HCT116 (cell line): ENCODE data around the gene MACROH2A2. TPM values are rescaled to one million over a fixed set of nuclear protein-coding genes. Genes with fewer than 3 reads are reported as not detected.

Experiments used
- ATAC-seq: fragments of 200-7000 bp; cut with Tn5 transposase; 2 replicates; pipeline ENCODE4 v1.9.1; 2020; ENCODE audit warnings: mild to moderate bottlenecking, moderate library complexity
- BruUV-seq: library from RNA; stranded (reverse); fragments of 400-500 nt; replicated peaks from 2 replicates; lab custom pipeline; 2021; lab: Mats Ljungman, UMichigan
- CTCF ChIA-PET: fragments of 300-600 bp; sonication (Branson Sonifier 250); formaldehyde crosslinking; loops from one replicate; lab custom pipeline; 2021; ENCODE audit warnings: antibody characterized with exemption; lab: Charles Lee
- POLR2A ChIA-PET: fragments of 300-600, 350-600 bp; sonication (Branson Sonifier 250); formaldehyde crosslinking; loops from one replicate; lab custom pipeline; 2021; ENCODE audit warnings: antibody characterized with exemption; lab: Charles Lee
- RAD21 ChIA-PET, 2 experiments: fragments of 300-600 bp; sonication (Branson Sonifier 250); formaldehyde crosslinking; loops; one replicate each; lab custom pipeline; 2023; ENCODE audit warnings: low total read pairs in 2 of 2; ENCODE audit not compliant: uncharacterized antibody in 2 of 2, unreplicated experiment in 2 of 2, low non-redundant PET in 1 of 2; lab: Charles Lee
- DNase-seq: peaks from one replicate; pipeline ENCODE4 v3.0.0-alpha.2; 2010; ENCODE audit warnings: low read depth, low spot score
- H2AFZ ChIP-seq: fragments of 200-600 bp; shearing (Covaris generic), sonication (generic); 2 replicates; pipeline ENCODE4 v1.6.1; 2017; ENCODE audit warnings: low read depth, mixed run types, mixed read lengths, antibody characterized with exemption, low read length; ENCODE audit not compliant: poor library complexity, severe bottlenecking
- H3K27ac ChIP-seq: 2 replicates; pipeline ENCODE4 v1.5.1; 2012; ENCODE audit warnings: low read depth, low read length
- H3K27me3 ChIP-seq: fragments of 200-600 bp; sonication (generic); 2 replicates; pipeline ENCODE4 v1.6.1; 2016; ENCODE audit warnings: mixed run types, low read length, mixed read lengths; ENCODE audit not compliant: insufficient read depth
- H3K36me3 ChIP-seq, 2 experiments: fragments of 200-500 bp in 1 of 2; fragments of 200-600 bp in 1 of 2; sonication (Bioruptor generic) in 1 of 2; sonication (generic) in 1 of 2; 2 replicates each; pipeline versions ENCODE4 v1.5.1 to v1.6.1; 2014 to 2016; ENCODE audit warnings: low read length in 2 of 2, inconsistent platforms in 1 of 2, mixed read lengths in 1 of 2, mixed run types in 1 of 2; ENCODE audit not compliant: insufficient read depth in 2 of 2, control insufficient read depth in 1 of 2
- H3K4me1 ChIP-seq, 2 experiments: fragments of 200-600 bp in 1 of 2; sonication (generic) in 1 of 2; 2 replicates each; pipeline versions ENCODE4 v1.5.1 to v1.6.1; 2012 to 2017; ENCODE audit warnings: low read length in 2 of 2, inconsistent platforms in 1 of 2, mild to moderate bottlenecking in 1 of 2, mixed read lengths in 1 of 2, mixed run types in 1 of 2, moderate library complexity in 1 of 2; ENCODE audit not compliant: insufficient read depth in 2 of 2, control insufficient read depth in 1 of 2
- H3K4me2 ChIP-seq: fragments of 200-600 bp; sonication (generic); 2 replicates; pipeline ENCODE4 v1.6.1; 2017; ENCODE audit warnings: mixed run types, low read length, mixed read lengths
- H3K4me3 ChIP-seq, 2 experiments: fragments of 200-600 bp in 1 of 2; sonication (generic) in 1 of 2; replicated peaks in 1 of 2; 2 replicates each; pipeline ENCODE4 v1.5.1; 2011 to 2016; ENCODE audit warnings: low read length in 2 of 2, control low read depth in 1 of 2, low read depth in 1 of 2, mild to moderate bottlenecking in 1 of 2, mixed read lengths in 1 of 2, mixed run types in 1 of 2
- H3K79me2 ChIP-seq: fragments of 200-600 bp; sonication (generic); 2 replicates; pipeline ENCODE4 v1.6.1; 2017; ENCODE audit warnings: mild to moderate bottlenecking, mixed run types, low read length, moderate library complexity, mixed read lengths; ENCODE audit not compliant: insufficient read depth
- H3K9ac ChIP-seq: fragments of 200-600 bp; sonication (generic); 2 replicates; pipeline ENCODE4 v1.6.1; 2016; ENCODE audit warnings: low read length, mixed read lengths
- H3K9me2 ChIP-seq: fragments of 200-600 bp; sonication (generic), shearing (Covaris generic); 2 replicates; pipeline ENCODE4 v1.6.1; 2017; ENCODE audit warnings: mixed run types, mild to moderate bottlenecking, moderate library complexity; ENCODE audit not compliant: insufficient read depth
- H3K9me3 ChIP-seq, 2 experiments: fragments of 200-500 bp in 1 of 2; fragments of 200-600 bp in 1 of 2; sonication (Bioruptor generic) in 1 of 2; sonication (generic) in 1 of 2; 2 replicates each; pipeline ENCODE4 v1.6.1; 2014 to 2017; ENCODE audit warnings: low read length in 2 of 2, mixed read lengths in 2 of 2, inconsistent platforms in 1 of 2, low read depth in 1 of 2, mild to moderate bottlenecking in 1 of 2, mixed run types in 1 of 2, moderate library complexity in 1 of 2; ENCODE audit not compliant: control insufficient read depth in 1 of 2, insufficient read depth in 1 of 2
- H4K20me1 ChIP-seq: fragments of 200-600 bp; sonication (generic), shearing (Covaris generic); 2 replicates; pipeline ENCODE4 v1.6.1; 2017; ENCODE audit warnings: mixed run types, mild to moderate bottlenecking, moderate library complexity; ENCODE audit not compliant: insufficient read depth
- CBX3 ChIP-seq: IDR thresholded peaks from 2 replicates; pipeline ENCODE4 v1.6.1; 2012; ENCODE audit warnings: low read depth
- EGR1 ChIP-seq: IDR thresholded peaks from 2 replicates; pipeline ENCODE4 v1.6.1; 2012; ENCODE audit warnings: low read depth
- ELF1 ChIP-seq: IDR thresholded peaks from 2 replicates; pipeline ENCODE4 v1.6.1; 2012; ENCODE audit warnings: low read depth, borderline replicate concordance
- POLR2A ChIP-seq: IDR thresholded peaks from 2 replicates; pipeline ENCODE4 v1.7.0; 2011; ENCODE audit warnings: borderline replicate concordance; ENCODE audit not compliant: insufficient read depth, insufficient read length; ENCODE audit errors: extremely low read depth
- POLR2AphosphoS5 ChIP-seq: IDR thresholded peaks from 2 replicates; pipeline ENCODE4 v1.6.1; 2011; ENCODE audit warnings: mild to moderate bottlenecking, low read depth, low read length, moderate library complexity
- RAD21 ChIP-seq: IDR thresholded peaks from 2 replicates; pipeline ENCODE4 v1.6.1; 2012; ENCODE audit warnings: low read depth, mild to moderate bottlenecking
- SIN3A ChIP-seq: IDR thresholded peaks from 2 replicates; pipeline ENCODE4 v1.6.1; 2012; ENCODE audit warnings: low read depth
- SP1 ChIP-seq: IDR thresholded peaks from 2 replicates; pipeline ENCODE4 v1.6.1; 2012; ENCODE audit warnings: low read depth
- SRF ChIP-seq: IDR thresholded peaks from 2 replicates; pipeline ENCODE4 v1.6.1; 2012; ENCODE audit warnings: low read depth
- TCF7L2 ChIP-seq: IDR thresholded peaks from 2 replicates; pipeline ENCODE4 v1.7.0; 2011; ENCODE audit warnings: borderline replicate concordance, inconsistent platforms; ENCODE audit not compliant: insufficient read depth, insufficient read length; ENCODE audit errors: extremely low read depth
- YY1 ChIP-seq: IDR thresholded peaks from 2 replicates; pipeline ENCODE4 v1.6.1; 2011; ENCODE audit warnings: low read length, low read depth, moderate library complexity, mild to moderate bottlenecking; ENCODE audit not compliant: insufficient replicate concordance; ENCODE audit errors: extremely low read depth
- ZNF274 ChIP-seq: fragments of 200-500 bp; sonication (Bioruptor generic); IDR thresholded peaks from 2 replicates; pipeline ENCODE4 v1.6.1; 2014; ENCODE audit warnings: mild to moderate bottlenecking, low read depth, low read length, inconsistent platforms
- intact Hi-C: fragments of 100-400 bp; cut with micrococcal nuclease; formaldehyde crosslinking; loops from 2 replicates; pipeline ENCODE4 v1.10.0; 2022
- total RNA-seq: library from RNA; stranded (reverse); gene quantifications from one replicate; pipeline ENCODE4 v1.2.1, GENCODE V29; 2021; ENCODE audit not compliant: unreplicated experiment
- TF ChIP-seq, protein P1 (sequence below): IDR thresholded peaks from 2 replicates; pipeline ENCODE4 v1.6.1; 2011; ENCODE audit warnings: mild to moderate bottlenecking, low read length, moderate library complexity; ENCODE audit not compliant: insufficient replicate concordance; ENCODE audit errors: extremely low read depth

Gene MACROH2A2
- total RNA-seq, 1 experiment from 2014 or later = 41.4 TPM

DNA sequence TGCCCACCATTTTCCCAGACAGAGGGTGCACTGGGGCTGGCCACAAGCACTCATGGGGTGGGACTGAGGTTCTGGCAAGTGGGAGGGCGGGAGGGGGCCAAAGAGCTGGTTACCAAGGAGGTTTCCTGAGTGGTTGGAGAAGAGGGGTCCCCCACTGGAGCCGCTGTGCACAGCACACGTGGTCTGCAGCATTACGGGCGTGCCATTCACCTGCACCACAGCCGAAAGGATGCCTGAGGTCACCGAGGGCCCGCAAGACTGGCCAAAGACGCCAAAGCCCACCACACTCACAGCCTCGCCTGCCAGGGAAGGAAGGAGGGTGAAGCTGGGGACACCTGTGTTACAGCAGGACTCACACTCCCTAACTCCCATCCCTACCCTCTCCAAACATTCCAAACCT is 89.9 kb downstream of the MACROH2A2 start:
- Histone ChIP-seq H3K79me2 (peaks cover 9% of the 10 kb centered on the region; the same call in 1 of the 2 replicates), H3K4me1 (peaks cover 8 to 42% of the 10 kb centered on the region in 2 experiments; a peak in 3 of 4 replicates), H3K9me2 (no peaks in the 10 kb centered on the region), H3K9ac (no peak overlapping the region), H4K20me1 (no peaks in the 10 kb centered on the region), H3K36me3 (no peaks in the 10 kb centered on the region), H3K27me3 (no peaks in the 10 kb centered on the region), H3K4me3 (no peak overlapping the region), H2AFZ (no peak overlapping the region), H3K27ac (no peak overlapping the region), H3K9me3 (no peaks in the 10 kb centered on the region), H3K4me2 (no peak overlapping the region)
- RAD21 ChIA-PET = no interaction called here
- DNase-seq (no peak), ATAC-seq (no peak)
- POLR2A ChIA-PET = no interaction called here
- no TSS peak for BruUV-seq
- TF ChIP-seq SP1 (no peak), EGR1 (no peak), SIN3A (no peak), POLR2AphosphoS5 (no peak), YY1 (no peak), ZNF274 (no peak), RAD21 (no peak), SRF (no peak), CBX3 (no peak), POLR2A (no peak), TCF7L2 (no peak), ELF1 (no peak)
- TF ChIP-seq, protein P1, sequence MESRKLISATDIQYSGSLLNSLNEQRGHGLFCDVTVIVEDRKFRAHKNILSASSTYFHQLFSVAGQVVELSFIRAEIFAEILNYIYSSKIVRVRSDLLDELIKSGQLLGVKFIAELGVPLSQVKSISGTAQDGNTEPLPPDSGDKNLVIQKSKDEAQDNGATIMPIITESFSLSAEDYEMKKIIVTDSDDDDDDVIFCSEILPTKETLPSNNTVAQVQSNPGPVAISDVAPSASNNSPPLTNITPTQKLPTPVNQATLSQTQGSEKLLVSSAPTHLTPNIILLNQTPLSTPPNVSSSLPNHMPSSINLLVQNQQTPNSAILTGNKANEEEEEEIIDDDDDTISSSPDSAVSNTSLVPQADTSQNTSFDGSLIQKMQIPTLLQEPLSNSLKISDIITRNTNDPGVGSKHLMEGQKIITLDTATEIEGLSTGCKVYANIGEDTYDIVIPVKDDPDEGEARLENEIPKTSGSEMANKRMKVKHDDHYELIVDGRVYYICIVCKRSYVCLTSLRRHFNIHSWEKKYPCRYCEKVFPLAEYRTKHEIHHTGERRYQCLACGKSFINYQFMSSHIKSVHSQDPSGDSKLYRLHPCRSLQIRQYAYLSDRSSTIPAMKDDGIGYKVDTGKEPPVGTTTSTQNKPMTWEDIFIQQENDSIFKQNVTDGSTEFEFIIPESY = no peak
- intact Hi-C loops = no loop called here
- CTCF ChIA-PET = interaction anchor here (1.5 kb wide), 1 partner anchor 184 kb away, joined by 3 read pairs; no protein-coding TSS in a partner anchor
